ENCODE results near the gene TPK1. TPM values are rescaled to one million over a fixed set of nuclear protein-coding genes. Genes with fewer than 3 reads are reported as not detected.

Gene TPK1
- total and polyA plus RNA-seq, 2 of the 13 experiments (the other 11 are each of a cell fraction or from before 2014, with no cell fraction given): 1.0 to 1.2 TPM

GRCh38 chr7:144438759-144439158 is 397.1 kb downstream of the TPK1 start:
- Histone ChIP-seq H3K27ac (ENCODE audit: extremely low read length, insufficient read depth, low read length) (no peak overlapping the region), H3K79me2 (ENCODE audit: insufficient read depth, low read length) (no peaks in the 10 kb centered on the region), H3K27me3 (ENCODE audit: control insufficient read depth in 1 of 2, insufficient read depth in 2 of 2, low read length in 2 of 2) (peaks cover 0 to 3% of the 10 kb centered on the region in 2 experiments; a peak in 1 of 5 replicates), H3K4me2 (ENCODE audit: low read depth, low read length) (0 out of 2 replicates have a peak overlapping the region, but pooled peaks have one; percentile 21), H3K4me1 (ENCODE audit: insufficient read depth, low read length) (peaks cover 22% of the 10 kb centered on the region), H4K20me1 (ENCODE audit: insufficient read depth, low read length) (no peaks in the 10 kb centered on the region), H3K9me3 (ENCODE audit: low read length) (no peaks in the 10 kb centered on the region), H3K9ac (ENCODE audit: insufficient read depth, low read depth, low read length) (no peak overlapping the region), H3K4me3 (replicated peaks in 1 of 3; ENCODE audit: insufficient read depth in 1 of 3, low read depth in 2 of 3, low read length in 3 of 3) (no peak overlapping the region), H3K36me3 (replicated peaks in 1 of 2; ENCODE audit: control insufficient read depth in 1 of 2, insufficient read depth in 2 of 2, low read length in 2 of 2) (no peaks in the 10 kb centered on the region), H2AFZ (ENCODE audit: low read length) (no peak overlapping the region)
- ATAC-seq (peak; percentile 79), DNase-seq (ENCODE audit: low spot score) (peak; percentile 55), FAIRE-seq (peak; percentile 63)
- BruUV-seq (replicated peaks): no TSS peak
- in situ Hi-C loops (cut with HindIII; ENCODE audit: extremely low pct_ligation_motif_present, low pct_unique_long_range_greater_than_20kb) (no loop called here), intact Hi-C loops (cut with micrococcal nuclease; ENCODE audit: unreplicated experiment) (no loop called here)
- POLR2A ChIA-PET: no interaction called here
- CTCF ChIA-PET (ENCODE audit: low intra/inter-chr PET ratio, low total read pairs): no interaction called here
- WGBS (ENCODE audit: low lambda C conversion rate): 0% methylated on average over 3 of the region's 3 CpGs
- no peak for TF ChIP-seq ZNF503 (CRISPR knock-in tag; IDR thresholded peaks at IDR 0.05)
- peak; percentile 85; the same call in 1 of the 2 replicates for TF ChIP-seq ESRRA (CRISPR knock-in tag; IDR thresholded peaks at IDR 0.05; ENCODE audit: low read depth)
- TF ChIP-seq ZMYM4 (CRISPR knock-in tag; IDR thresholded peaks at IDR 0.05): 0 out of 2 replicates have a peak, but pooled peaks have one; percentile 31
- TF ChIP-seq ZNF614 (CRISPR knock-in tag; IDR thresholded peaks at IDR 0.05; ENCODE audit: borderline replicate concordance): no peak
- no peak for TF ChIP-seq ARHGAP35 (CRISPR knock-in tag; IDR thresholded peaks at IDR 0.05; ENCODE audit: borderline replicate concordance)
- peak; percentile 49; the same call in 1 of the 2 replicates for TF ChIP-seq RXRA (CRISPR knock-in tag; IDR thresholded peaks at IDR 0.05)
- no peak for TF ChIP-seq SOX6 (IDR thresholded peaks at IDR 0.05)
- peak; percentile 29; the same call in 1 of the 2 replicates for TF ChIP-seq SOX6 (CRISPR knock-in tag; IDR thresholded peaks at IDR 0.05)
- no peak for TF ChIP-seq NR2F6 (IDR thresholded peaks at IDR 0.05)
- TF ChIP-seq NR2F6 (CRISPR knock-in tag; IDR thresholded peaks at IDR 0.05): peak; percentile 31; the same call in 1 of the 2 replicates
- no peak for TF ChIP-seq ZNF747 (CRISPR knock-in tag; IDR thresholded peaks at IDR 0.05; ENCODE audit: borderline replicate concordance)
- peak; percentile 46; the same call in 1 of the 2 replicates for TF ChIP-seq FOXA3 (CRISPR knock-in tag; IDR thresholded peaks at IDR 0.05)
- TF ChIP-seq NFE2L2 (IDR thresholded peaks at IDR 0.05; ENCODE audit: low read length): no peak
- peak; percentile 64; the same call in 1 of the 2 replicates for TF ChIP-seq ZNF644 (CRISPR knock-in tag; IDR thresholded peaks at IDR 0.05; ENCODE audit: low read depth)
- TF ChIP-seq CEBPG (CRISPR knock-in tag; IDR thresholded peaks at IDR 0.05): 0 out of 2 replicates have a peak, but pooled peaks have one; percentile 19
- TF ChIP-seq FOSL2 (CRISPR knock-in tag; IDR thresholded peaks at IDR 0.05): peak; percentile 71
- TF ChIP-seq KDM1A (CRISPR knock-in tag; IDR thresholded peaks at IDR 0.05): no peak
- no peak for TF ChIP-seq PBX3 (CRISPR knock-in tag; IDR thresholded peaks at IDR 0.05; ENCODE audit: borderline replicate concordance)
- peak; percentile 72 for TF ChIP-seq ARID5B (CRISPR knock-in tag; IDR thresholded peaks at IDR 0.05)
- peak; percentile 80 for TF ChIP-seq HNF4A (CRISPR knock-in tag; IDR thresholded peaks at IDR 0.05)
- peak; percentile 49 for TF ChIP-seq SKI (IDR thresholded peaks at IDR 0.05; ENCODE audit: partially characterized antibody)
- TF ChIP-seq JDP2 (CRISPR knock-in tag; IDR thresholded peaks at IDR 0.05; ENCODE audit: borderline replicate concordance): no peak

Measured in HepG2 (cell line).